T47D (cell line): ENCODE measurements around the gene EVPLL.
"Not testable (repeated sequence)": the region's sequence is repeated elsewhere in the genome, so short reads cannot be mapped to it uniquely, and the experiment has no call there.

ENCODE experiments used
- DNase-seq, 2 experiments: peaks; one replicate each; pipeline versions ENCODE4 v3.0.0 to v3.0.0-alpha.2; 2011 to 2012; ENCODE audit warnings: low read depth in 1 of 2, low spot score in 1 of 2
- JUND ChIP-seq: IDR thresholded peaks from 2 replicates; pipeline ENCODE4 v1.6.1; 2012; ENCODE audit warnings: low read depth
- in situ Hi-C: cut with HindIII; loops from 2 replicates; pipeline ENCODE4 v1.10.0; 2016; ENCODE audit warnings: low sequenced_read_pairs, low pct_unique_long_range_greater_than_20kb

Gene EVPLL

GRCh38 chr17:18377437-18378204 is at the start of gene EVPLL:
Gene EVPLL (plus strand): TSS chr17:18377778. CDS start chr17:18380938, 3,160 bp downstream.
- in situ Hi-C loops, result no loop called here
- peak; percentile 68 to 97 for DNase-seq
- TF ChIP-seq JUND, result no peak

GRCh38 chr17:18328643-18329204 is 48.9 kb upstream of the EVPLL start:
- TF ChIP-seq JUND, result no peak
- in situ Hi-C loops, result no loop called here
- DNase-seq, result no peak

- TF ChIP-seq JUND, result no peak
- no peak for DNase-seq
- in situ Hi-C loops, result no loop called here
Measured at GRCh38 chr17:18331879-18332278, 45.7 kb upstream of the EVPLL start.

- TF ChIP-seq JUND, result no peak
- in situ Hi-C loops, result no loop called here
- no peak for DNase-seq
Measured at GRCh38 chr17:18332909-18333489, 44.6 kb upstream of the EVPLL start.

GRCh38 chr17:18338158-18338557 is 39.4 kb upstream of the EVPLL start:
- DNase-seq, in situ Hi-C loops: not testable (repeated sequence)

- DNase-seq, result no peak
- TF ChIP-seq JUND, result no peak
- in situ Hi-C loops, result no loop called here
Measured at GRCh38 chr17:18339933-18340332, 37.6 kb upstream of the EVPLL start.

GRCh38 chr17:18344021-18344420 is 33.6 kb upstream of the EVPLL start:
- no peak for TF ChIP-seq JUND
- in situ Hi-C loops, result no loop called here
- no peak for DNase-seq

- no peak for TF ChIP-seq JUND
- no peak for DNase-seq
- in situ Hi-C loops, result no loop called here
Measured at GRCh38 chr17:18353541-18353940, 24.0 kb upstream of the EVPLL start.

GRCh38 chr17:18356624-18357023 is 21.0 kb upstream of the EVPLL start:
- DNase-seq, result no peak
- TF ChIP-seq JUND, result no peak
- in situ Hi-C loops, result no loop called here

GRCh38 chr17:18360518-18360917 is 17.1 kb upstream of the EVPLL start:
- TF ChIP-seq JUND, result no peak
- DNase-seq, result no peak
- in situ Hi-C loops, result no loop called here

- in situ Hi-C loops, result no loop called here
- no peak for DNase-seq
- no peak for TF ChIP-seq JUND
Measured at GRCh38 chr17:18361837-18362697, 15.5 kb upstream of the EVPLL start.

- no peak for TF ChIP-seq JUND
- in situ Hi-C loops, result no loop called here
- DNase-seq, result peak; percentile 31 to 52
Measured at GRCh38 chr17:18362698-18363100, 14.9 kb upstream of the EVPLL start.
